ENCODE measurements around the gene PLCG2. TPM values are rescaled to one million over a fixed set of nuclear protein-coding genes. Genes with fewer than 3 reads are reported as not detected.
A peak's percentile ranks its signal among the peaks of the same experiment; 100 is the strongest.
"Not testable (repeated sequence)": the region's sequence is repeated elsewhere in the genome, so short reads cannot be mapped to it uniquely, and the experiment has no call there.

PLCG2 gene
- total RNA-seq, 1 donor from 2014 or later, result 6.9 TPM

- DNase-seq, result no peak
- peaks cover 21% of the 10 kb centered on the region for H3K4me1 Mint-ChIP-seq
- intact Hi-C loops (cut with micrococcal nuclease), result loop anchor here (10.0 kb wide), 1 partner anchor 740 kb away; the partner anchor contains the start of genes CENPN and CMC2
- H3K36me3 Mint-ChIP-seq (ENCODE audit: low read depth), result no peaks in the 10 kb centered on the region
- no peaks in the 10 kb centered on the region for H3K27me3 Mint-ChIP-seq
- H3K4me3 Mint-ChIP-seq, result no peak overlapping the region
- peaks cover 9% of the 10 kb centered on the region for H3K9me3 Mint-ChIP-seq
- no peak overlapping the region for H3K27ac Mint-ChIP-seq
These were observed 34.7 kb upstream of the PLCG2 start for GRCh38 chr16:81744385-81744784.

- H3K4me3 Mint-ChIP-seq, result no peak overlapping the region
- no peak overlapping the region for H3K27ac Mint-ChIP-seq
- H3K36me3 Mint-ChIP-seq (ENCODE audit: low read depth), result no peaks in the 10 kb centered on the region
- H3K27me3 Mint-ChIP-seq, result no peaks in the 10 kb centered on the region
- no peak for DNase-seq
- peaks cover 9% of the 10 kb centered on the region for H3K9me3 Mint-ChIP-seq
- peaks cover 22% of the 10 kb centered on the region for H3K4me1 Mint-ChIP-seq
- intact Hi-C loops (cut with micrococcal nuclease), result loop anchor here (5.0 to 10.0 kb wide), 2 partner anchors 127 to 740 kb away; partner anchors contain the start of genes CENPN and CMC2
These were observed 34.2 kb upstream of the PLCG2 start for GRCh38 chr16:81744911-81745310.

GRCh38 chr16:81745704-81746558 is 33.2 kb upstream of the PLCG2 start:
- Mint-ChIP-seq H3K4me1 (peaks cover 19% of the 10 kb centered on the region), H3K9me3 (peaks cover 9% of the 10 kb centered on the region), H3K27ac (peak overlapping the region; percentile 86), H3K36me3 (ENCODE audit: low read depth) (no peaks in the 10 kb centered on the region), H3K4me3 (peak overlapping the region; percentile 84), H3K27me3 (no peaks in the 10 kb centered on the region)
- intact Hi-C loops (cut with micrococcal nuclease), result loop anchor here (5.0 to 10.0 kb wide), 2 partner anchors 126 to 741 kb away; partner anchors contain the start of genes CENPN and CMC2
- DNase-seq, result peak; percentile 93

GRCh38 chr16:81746566-81746965 is 32.5 kb upstream of the PLCG2 start:
- H3K27ac Mint-ChIP-seq, result peak overlapping the region; percentile 86
- DNase-seq, result no peak
- peaks cover 9% of the 10 kb centered on the region for H3K9me3 Mint-ChIP-seq
- intact Hi-C loops (cut with micrococcal nuclease), result loop anchor here (5.0 to 10.0 kb wide), 2 partner anchors 126 to 742 kb away; partner anchors contain the start of genes CENPN and CMC2
- peak overlapping the region; percentile 84 for H3K4me3 Mint-ChIP-seq
- peaks cover 18% of the 10 kb centered on the region for H3K4me1 Mint-ChIP-seq
- H3K27me3 Mint-ChIP-seq, result no peaks in the 10 kb centered on the region
- H3K36me3 Mint-ChIP-seq (ENCODE audit: low read depth), result no peaks in the 10 kb centered on the region

GRCh38 chr16:81748476-81749198 is 30.5 kb upstream of the PLCG2 start:
- Mint-ChIP-seq H3K4me3 (peak overlapping the region; percentile 48), H3K4me1 (peaks cover 20% of the 10 kb centered on the region), H3K27me3 (no peaks in the 10 kb centered on the region), H3K27ac (peak overlapping the region; percentile 56), H3K36me3 (ENCODE audit: low read depth) (no peaks in the 10 kb centered on the region), H3K9me3 (peaks cover 9% of the 10 kb centered on the region)
- intact Hi-C loops (cut with micrococcal nuclease), result loop anchor here (5.0 to 10.0 kb wide), 2 partner anchors 124 to 744 kb away; partner anchors contain the start of genes CENPN and CMC2
- peak; percentile 70 for DNase-seq

- Mint-ChIP-seq H3K36me3 (ENCODE audit: low read depth) (no peaks in the 10 kb centered on the region), H3K4me1 (peaks cover 28% of the 10 kb centered on the region), H3K27ac (no peak overlapping the region), H3K27me3 (no peaks in the 10 kb centered on the region), H3K4me3 (no peak overlapping the region), H3K9me3 (no peaks in the 10 kb centered on the region)
- intact Hi-C loops (cut with micrococcal nuclease), result no loop called here
- DNase-seq, result no peak
These were observed 26.7 kb upstream of the PLCG2 start for GRCh38 chr16:81752225-81752875.

GRCh38 chr16:81752876-81753227 is 26.2 kb upstream of the PLCG2 start:
- H3K27ac Mint-ChIP-seq, result no peak overlapping the region
- H3K4me3 Mint-ChIP-seq, result no peak overlapping the region
- no peaks in the 10 kb centered on the region for H3K9me3 Mint-ChIP-seq
- intact Hi-C loops (cut with micrococcal nuclease), result no loop called here
- no peak for DNase-seq
- H3K4me1 Mint-ChIP-seq, result peaks cover 32% of the 10 kb centered on the region
- no peaks in the 10 kb centered on the region for H3K27me3 Mint-ChIP-seq
- no peaks in the 10 kb centered on the region for H3K36me3 Mint-ChIP-seq (ENCODE audit: low read depth)

- Mint-ChIP-seq H3K4me3 (no peak overlapping the region), H3K9me3 (no peaks in the 10 kb centered on the region), H3K27ac (no peak overlapping the region), H3K27me3 (no peaks in the 10 kb centered on the region), H3K36me3 (ENCODE audit: low read depth) (no peaks in the 10 kb centered on the region), H3K4me1 (peaks cover 29% of the 10 kb centered on the region)
- intact Hi-C loops (cut with micrococcal nuclease), result loop anchor here (5.0 kb wide), 1 partner anchor 42 kb away; no protein-coding TSS in a partner anchor
- DNase-seq, result no peak
These were observed 24.2 kb upstream of the PLCG2 start for GRCh38 chr16:81754858-81755257.

- no peak for DNase-seq
- no peaks in the 10 kb centered on the region for H3K9me3 Mint-ChIP-seq
- intact Hi-C loops (cut with micrococcal nuclease), result loop anchor here (5.0 kb wide), 1 partner anchor 41 kb away; no protein-coding TSS in a partner anchor
- H3K4me1 Mint-ChIP-seq, result peaks cover 29% of the 10 kb centered on the region
- H3K4me3 Mint-ChIP-seq, result no peak overlapping the region
- no peaks in the 10 kb centered on the region for H3K27me3 Mint-ChIP-seq
- no peaks in the 10 kb centered on the region for H3K36me3 Mint-ChIP-seq (ENCODE audit: low read depth)
- no peak overlapping the region for H3K27ac Mint-ChIP-seq
These were observed 23.0 kb upstream of the PLCG2 start for GRCh38 chr16:81755915-81756614.

- Mint-ChIP-seq H3K27ac (peak overlapping the region; percentile 72), H3K36me3 (ENCODE audit: low read depth) (no peaks in the 10 kb centered on the region), H3K4me1 (peaks cover 29% of the 10 kb centered on the region), H3K4me3 (no peak overlapping the region), H3K27me3 (no peaks in the 10 kb centered on the region), H3K9me3 (no peaks in the 10 kb centered on the region)
- no peak for DNase-seq
- intact Hi-C loops (cut with micrococcal nuclease), result loop anchor here (5.0 kb wide), 1 partner anchor 41 kb away; no protein-coding TSS in a partner anchor
These were observed 22.3 kb upstream of the PLCG2 start for GRCh38 chr16:81756615-81757356.

- intact Hi-C loops (cut with micrococcal nuclease), result loop anchor here (5.0 kb wide), 1 partner anchor 39 kb away; no protein-coding TSS in a partner anchor
- peaks cover 27% of the 10 kb centered on the region for H3K4me1 Mint-ChIP-seq
- H3K27me3 Mint-ChIP-seq, result no peaks in the 10 kb centered on the region
- no peak overlapping the region for H3K4me3 Mint-ChIP-seq
- H3K9me3 Mint-ChIP-seq, result no peaks in the 10 kb centered on the region
- H3K27ac Mint-ChIP-seq, result peak overlapping the region; percentile 17
- DNase-seq, result no peak
- no peaks in the 10 kb centered on the region for H3K36me3 Mint-ChIP-seq (ENCODE audit: low read depth)
These were observed 20.7 kb upstream of the PLCG2 start for GRCh38 chr16:81758376-81758775.

- DNase-seq; H3K4me3 Mint-ChIP-seq; H3K27ac Mint-ChIP-seq; H3K27me3 Mint-ChIP-seq; intact Hi-C loops (cut with micrococcal nuclease); H3K36me3 Mint-ChIP-seq (ENCODE audit: low read depth); H3K9me3 Mint-ChIP-seq: not testable (repeated sequence)
- peaks cover 15% of the 10 kb centered on the region for H3K4me1 Mint-ChIP-seq
These were observed 16.8 kb upstream of the PLCG2 start for GRCh38 chr16:81762322-81762721.
